Pons (tissue), 1 donor: ENCODE measurements around the gene SPRY4.
"Not testable (repeated sequence)": the region's sequence is repeated elsewhere in the genome, so short reads cannot be mapped to it uniquely, and the experiment has no call there.

Experiments used
- DNase-seq: peaks from one replicate; pipeline ENCODE4 v3.0.0-alpha.2; 2016; ENCODE audit warnings: low spot score

Gene SPRY4, protein sequence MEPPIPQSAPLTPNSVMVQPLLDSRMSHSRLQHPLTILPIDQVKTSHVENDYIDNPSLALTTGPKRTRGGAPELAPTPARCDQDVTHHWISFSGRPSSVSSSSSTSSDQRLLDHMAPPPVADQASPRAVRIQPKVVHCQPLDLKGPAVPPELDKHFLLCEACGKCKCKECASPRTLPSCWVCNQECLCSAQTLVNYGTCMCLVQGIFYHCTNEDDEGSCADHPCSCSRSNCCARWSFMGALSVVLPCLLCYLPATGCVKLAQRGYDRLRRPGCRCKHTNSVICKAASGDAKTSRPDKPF

DNA sequence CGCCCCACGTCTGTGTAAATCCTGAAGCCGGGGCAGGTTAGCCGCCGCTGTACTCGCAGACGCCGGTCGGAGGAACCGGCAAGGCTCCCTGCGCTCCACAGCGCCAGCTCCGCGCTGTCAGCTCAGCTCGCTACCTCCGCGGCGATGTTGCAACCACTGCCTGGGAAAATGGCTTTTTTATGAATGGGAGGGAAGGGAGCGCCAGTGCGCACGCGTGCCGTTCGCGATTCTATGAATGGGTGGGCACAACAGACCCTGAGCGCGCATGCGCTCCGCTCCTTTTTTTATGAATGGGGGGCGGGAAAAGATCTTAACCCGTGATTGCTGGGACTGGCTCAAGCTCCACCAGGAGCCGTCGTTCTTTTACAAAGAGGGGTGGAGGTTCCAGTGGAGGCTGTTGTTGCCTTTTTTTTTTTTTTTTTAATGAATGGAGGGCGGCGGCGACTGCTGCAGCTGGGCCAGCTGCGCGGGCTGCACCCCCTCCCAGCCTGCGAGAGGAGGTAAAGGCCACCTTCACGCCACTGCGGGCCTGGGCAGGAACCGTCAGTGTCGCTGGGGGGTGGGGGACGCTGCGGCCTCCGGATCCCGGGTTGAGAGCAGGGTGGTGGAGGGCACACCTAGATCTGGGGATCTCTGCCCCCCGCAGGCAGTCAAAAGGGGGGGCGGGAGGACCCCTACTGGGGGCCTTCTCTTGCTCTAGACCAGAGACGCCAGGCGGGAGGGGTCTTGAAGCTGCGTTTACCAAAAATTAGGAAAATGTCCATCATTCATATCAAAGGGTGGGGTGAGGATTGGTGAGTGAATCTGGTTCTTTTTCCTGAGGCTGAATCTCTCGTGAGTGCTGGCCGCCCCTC, at the start of gene SPRY4:
Gene SPRY4, minus strand, starts transcription at position 151 of the 854 bp plus-strand sequence. CDS start 9,913 bp downstream, outside the sequence.
- DNase-seq, result peak; percentile 87

DNA sequence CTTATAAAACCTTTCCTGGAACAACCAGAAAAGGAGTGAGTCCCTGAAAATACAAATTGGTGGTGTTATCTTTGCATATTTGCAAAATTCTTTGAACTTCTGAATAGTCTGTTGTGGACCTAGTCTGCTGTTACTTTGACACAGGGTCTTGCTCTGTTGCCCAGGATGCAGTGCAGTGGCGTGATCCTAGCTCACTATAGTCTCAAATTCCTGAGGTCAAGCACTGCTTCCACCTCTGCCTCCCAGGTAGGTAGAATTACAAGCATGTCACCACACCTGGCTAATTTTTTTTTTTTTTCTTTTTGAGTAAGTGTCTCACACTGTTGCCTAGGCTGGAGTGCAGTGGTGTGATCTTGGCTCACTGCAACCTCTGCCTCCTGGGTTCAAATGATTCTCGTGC, 43.7 kb upstream of the SPRY4 start:
- no peak for DNase-seq

GRCh38 chr5:142366007-142366406, 41.2 kb upstream of the SPRY4 start:
- DNase-seq, result no peak

DNA sequence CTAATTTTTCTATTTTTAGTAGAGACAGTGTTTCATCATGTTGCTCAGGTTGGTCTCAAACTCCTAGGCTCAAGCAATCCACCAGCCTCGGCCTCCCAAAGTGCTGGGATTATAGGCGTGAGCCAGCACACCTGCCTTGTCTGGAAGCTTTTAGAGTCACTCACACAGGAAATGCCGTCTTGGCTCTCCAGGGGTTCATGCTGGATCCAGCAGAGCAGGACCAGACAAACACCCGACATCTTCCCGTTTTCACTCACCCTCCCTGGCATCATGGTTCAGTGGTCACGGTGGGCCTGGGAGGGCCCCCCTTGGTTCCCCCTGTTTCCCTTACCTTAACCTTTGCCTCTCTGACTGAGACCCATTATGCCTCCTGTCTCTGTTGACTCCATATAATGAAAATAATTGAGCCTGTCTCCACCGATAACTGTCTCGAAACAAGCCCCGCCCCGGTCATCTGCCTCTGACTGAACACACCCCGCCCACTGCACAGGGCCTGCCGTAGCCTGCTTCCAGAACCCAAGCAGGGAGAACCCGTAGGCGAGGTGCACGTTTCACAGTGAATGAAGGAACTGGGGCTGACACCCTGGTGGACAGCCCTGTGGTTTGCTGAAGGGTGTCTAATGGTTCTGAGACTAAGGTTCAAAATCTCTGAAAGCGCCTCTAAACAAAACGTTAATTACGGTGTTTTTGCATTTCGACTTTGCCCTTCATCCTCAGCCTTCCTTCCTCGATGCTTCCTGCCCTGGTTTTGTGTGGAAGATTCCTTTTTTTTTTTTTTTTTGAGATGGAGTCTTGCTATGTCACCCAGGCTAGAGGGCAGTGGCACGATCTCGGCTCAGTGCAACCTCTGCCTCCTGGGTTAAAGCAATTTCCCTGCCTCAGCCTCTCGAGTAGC, 39.7 kb upstream of the SPRY4 start:
- DNase-seq, result no peak

GRCh38 chr5:142363619-142363963, 38.8 kb upstream of the SPRY4 start:
- DNase-seq, result no peak

DNA sequence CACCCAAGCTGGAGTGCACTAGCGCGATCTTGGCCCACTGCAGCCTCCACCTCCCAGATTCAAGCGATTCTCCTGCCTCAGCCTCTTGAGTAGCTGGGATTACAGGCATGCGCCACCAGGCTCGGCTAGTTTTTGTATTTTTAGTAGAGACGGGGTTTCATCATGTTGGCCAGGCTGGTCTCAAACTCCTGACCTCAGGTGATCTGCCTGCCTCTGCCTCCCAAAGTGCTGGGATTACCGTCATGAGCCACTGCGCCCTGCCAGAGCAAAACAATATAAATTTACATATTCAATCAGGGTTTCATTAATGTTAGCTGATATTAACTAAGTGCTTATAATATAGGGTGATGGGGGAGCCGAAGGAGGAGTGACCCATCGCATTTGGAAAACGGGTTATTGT, 37.4 kb upstream of the SPRY4 start:
- DNase-seq, result not testable (repeated sequence)

GRCh38 chr5:142360607-142361120, 35.8 kb upstream of the SPRY4 start:
- DNase-seq, result no peak

- no peak for DNase-seq
These were observed 35.3 kb upstream of the SPRY4 start for GRCh38 chr5:142360051-142360498.

DNA sequence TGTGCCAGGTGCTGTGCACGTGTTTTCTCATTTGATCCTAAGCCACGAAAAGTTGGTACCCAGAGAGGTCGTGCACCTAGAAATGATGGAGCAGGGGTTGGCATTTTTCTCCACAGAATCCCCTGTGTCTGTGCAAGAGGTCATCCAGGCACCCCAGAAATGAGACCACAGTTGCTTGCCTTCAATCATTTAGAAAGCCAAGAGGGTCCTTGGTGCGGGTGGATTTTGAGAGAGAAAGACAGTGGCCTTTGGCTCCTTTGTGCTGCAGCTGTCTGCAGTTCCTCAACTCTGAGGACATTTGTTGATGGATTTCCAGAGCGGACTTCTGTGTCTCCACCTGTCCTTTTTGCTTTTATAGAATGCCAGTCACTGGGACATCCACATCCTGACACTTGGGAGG, 33.8 kb upstream of the SPRY4 start:
- no peak for DNase-seq

DNA sequence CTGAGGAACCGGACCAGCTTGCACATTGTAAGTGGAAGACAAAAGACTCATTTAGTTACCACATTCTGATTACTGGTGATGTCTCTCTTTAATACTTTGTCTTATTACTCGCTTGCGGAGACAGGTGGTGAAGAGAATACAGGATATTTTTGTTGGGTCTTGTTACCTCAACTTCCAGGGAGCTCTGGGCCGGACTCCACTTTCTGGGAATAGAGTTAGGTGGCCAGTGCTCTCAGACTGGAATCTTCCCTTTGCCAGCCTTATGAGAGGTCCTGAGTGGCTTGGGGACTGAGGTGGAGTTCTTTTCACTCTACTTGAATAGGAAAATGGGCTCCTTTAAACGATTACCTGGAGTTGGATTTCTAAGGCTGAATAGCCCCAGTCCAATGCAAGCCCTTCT, 33.3 kb upstream of the SPRY4 start:
- no peak for DNase-seq

DNA sequence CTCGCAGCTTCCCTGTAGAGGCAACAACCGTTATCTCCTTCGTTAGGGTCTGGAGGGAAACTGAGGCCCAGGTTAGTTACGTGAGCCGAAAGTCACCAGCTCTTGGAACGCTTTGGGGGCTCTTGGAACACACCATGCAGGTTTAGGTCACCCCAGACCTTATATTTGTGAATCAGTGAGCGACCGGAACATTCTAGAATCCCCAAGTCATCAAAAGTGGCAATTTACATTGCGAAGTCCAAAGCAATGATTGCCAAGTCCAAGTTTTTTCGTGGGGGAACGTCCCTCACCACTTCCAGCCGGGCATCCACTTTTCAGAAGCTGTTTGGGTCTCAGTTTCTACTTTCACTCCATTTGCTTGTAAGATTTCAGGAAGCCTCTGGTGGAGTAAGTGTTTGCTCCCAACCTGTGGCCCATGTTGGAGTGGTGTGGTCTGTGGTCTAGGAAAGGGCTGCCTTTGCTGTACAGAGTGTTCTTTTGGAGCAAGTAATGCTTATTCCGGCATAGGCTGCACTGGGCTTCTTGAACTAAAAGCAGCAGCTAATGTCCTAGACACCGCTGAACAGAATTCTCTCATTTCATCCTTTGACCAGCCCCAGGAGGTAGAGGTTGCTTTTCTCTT, 32.8 kb upstream of the SPRY4 start:
- DNase-seq, result peak; percentile 15

DNA sequence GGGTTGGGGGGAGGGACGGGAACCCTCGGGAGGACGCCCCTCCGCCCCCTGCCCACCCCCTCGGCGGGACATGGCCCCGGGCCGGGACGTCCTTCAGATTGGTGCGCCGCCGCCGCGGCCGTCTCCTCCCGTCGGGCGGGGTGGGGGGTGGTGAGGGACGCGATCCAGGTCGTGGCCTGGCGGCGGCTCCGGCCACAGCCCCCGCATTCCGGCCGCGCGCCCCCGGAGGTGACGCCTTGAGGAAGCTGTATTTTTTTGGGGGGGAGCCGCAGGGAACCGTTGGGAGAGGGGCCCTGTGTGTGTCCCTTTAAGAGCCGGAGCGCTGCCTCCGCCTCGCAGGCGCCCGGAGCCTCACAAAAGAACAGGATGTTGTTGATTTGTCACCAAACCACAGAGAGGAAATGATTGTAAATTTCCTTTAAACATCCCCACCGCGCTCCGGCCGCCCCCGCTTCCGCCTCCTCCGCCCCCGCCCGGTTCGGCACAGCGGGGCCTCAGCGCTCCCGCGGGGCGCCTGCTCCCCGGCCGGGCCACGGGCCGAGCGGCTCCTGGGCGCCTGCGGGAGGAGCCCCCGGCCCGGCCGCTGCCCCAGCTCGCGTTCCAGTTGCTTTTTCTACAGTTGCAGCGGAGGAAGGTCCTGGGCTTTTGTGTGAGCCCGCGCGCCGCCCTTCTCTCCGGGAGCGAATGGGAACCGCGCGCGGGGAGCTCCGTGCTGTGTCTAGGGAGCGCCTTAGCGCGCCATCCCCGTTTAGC, 32.1 kb upstream of the SPRY4 start:
- DNase-seq, result peak; percentile 62

DNA sequence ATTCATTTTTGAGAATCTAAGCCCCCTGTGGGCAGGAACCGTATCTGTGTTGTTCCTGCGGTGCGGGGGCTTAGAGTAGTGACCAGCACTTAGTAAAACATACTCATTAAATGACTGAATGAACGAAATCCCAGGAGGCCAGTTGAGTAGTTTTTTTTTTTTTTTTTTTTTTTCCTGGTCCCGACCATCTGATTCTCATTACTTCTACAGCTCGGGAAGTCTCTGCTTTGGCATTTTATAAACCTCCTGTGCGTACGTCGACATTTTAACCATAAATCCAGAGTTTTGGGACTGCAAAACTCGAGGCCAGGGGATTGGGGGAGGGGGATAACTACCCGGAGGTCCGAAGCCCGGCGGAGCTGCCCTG, 31.5 kb upstream of the SPRY4 start:
- no peak for DNase-seq

DNA sequence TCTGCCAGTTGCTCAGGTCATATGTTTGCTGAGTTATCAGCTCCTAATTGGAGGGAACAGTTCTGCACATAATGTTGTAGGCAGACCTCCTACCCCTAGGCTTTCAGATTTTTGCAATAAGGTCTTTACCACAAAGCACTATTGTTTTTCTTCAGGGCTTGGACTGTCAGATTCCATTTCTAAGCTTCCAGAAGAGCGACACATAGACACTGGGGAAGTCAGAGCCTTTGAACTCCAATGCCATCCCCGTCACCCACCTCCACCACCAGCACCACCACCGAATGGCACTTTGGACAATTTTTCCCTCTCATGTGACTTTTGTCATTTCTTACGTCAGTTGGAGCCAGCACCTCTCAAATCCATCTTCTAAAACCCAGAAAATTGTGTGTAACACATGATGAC, 28.3 kb upstream of the SPRY4 start:
- DNase-seq, result no peak

DNA sequence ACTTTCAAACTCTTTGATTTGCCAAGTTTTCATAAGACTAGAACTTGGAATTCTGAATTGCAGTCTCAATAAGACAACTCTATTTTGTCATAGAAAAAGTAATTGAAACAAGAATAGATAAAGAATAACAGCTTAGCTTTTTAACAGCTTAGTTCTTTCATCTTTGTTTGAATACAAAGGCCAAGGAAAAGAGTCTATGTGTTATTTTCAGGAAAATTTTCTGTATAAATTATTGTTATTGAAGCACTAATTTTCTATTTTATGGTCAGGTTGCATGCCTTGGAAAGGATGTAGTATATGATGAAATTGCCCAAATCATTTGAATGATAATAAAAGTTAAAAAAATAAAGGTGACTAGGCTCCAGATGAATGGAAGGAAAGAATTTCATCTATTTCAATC, 25.2 kb upstream of the SPRY4 start:
- no peak for DNase-seq

- DNase-seq, result no peak
These were observed 21.9 kb upstream of the SPRY4 start for GRCh38 chr5:142346706-142347105.

GRCh38 chr5:142344915-142345314, 20.1 kb upstream of the SPRY4 start:
- DNase-seq, result not testable (repeated sequence)

- no peak for DNase-seq
These were observed 18.7 kb upstream of the SPRY4 start for GRCh38 chr5:142343531-142343930.

DNA sequence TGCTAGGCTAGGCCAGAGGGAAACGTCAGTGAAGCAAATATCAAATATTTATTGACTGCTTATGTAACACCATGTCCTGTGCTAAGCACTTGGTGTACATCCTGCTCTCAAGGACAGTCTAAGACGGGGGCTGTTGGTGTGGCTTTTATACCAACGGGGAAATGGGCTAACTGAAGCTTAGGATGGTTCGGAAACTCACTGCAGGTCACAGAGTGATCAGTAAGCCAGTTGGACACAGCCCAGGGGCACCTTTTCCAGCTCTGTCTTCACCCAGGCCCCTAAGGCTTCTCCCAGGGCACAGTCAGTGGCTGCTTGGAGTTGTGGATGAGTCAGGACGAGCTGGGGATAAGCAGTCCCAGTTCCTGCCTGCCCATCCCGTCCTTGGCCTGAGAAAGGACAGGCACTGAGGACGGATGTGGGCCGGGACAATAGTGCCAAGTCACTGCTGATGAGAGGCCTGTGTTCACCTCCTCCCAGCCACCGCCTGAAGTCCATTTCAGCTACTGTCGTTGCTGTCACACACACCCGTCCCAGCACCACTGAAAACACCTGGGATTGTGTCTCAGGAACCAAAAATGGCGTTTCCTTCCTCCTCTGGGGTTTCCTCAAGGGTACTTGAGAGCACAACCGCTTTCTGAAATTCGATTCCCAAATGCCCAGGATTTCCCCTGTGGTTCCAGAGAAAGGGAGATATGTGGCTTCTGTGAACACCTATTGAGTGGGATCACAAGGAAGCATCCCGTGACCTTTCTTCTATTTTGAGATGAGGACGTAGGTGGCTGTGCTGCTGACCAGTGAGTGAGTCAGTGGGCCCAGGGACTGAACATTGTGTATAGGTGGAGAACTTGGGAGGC, 17.5 kb upstream of the SPRY4 start:
- no peak for DNase-seq

GRCh38 chr5:142339781-142340180, 15.0 kb upstream of the SPRY4 start:
- no peak for DNase-seq
